Parathyroid adenoma (tissue), 2 donors: Measurements from ENCODE around the gene ASB7.

ENCODE experiments used
- H2AFZ ChIP-seq: fragments of 300-600 bp; sonication (generic); one replicate; pipeline ENCODE4 v1.7.0; 2017; ENCODE audit warnings: antibody characterized with exemption, mild to moderate bottlenecking
- H3K27ac ChIP-seq: fragments of 300-600 bp; sonication (generic); one replicate; pipeline ENCODE4 v1.7.0; 2017
- H3K27me3 ChIP-seq: fragments of 300-600 bp; sonication (generic); one replicate; pipeline ENCODE4 v1.7.0; 2017; ENCODE audit warnings: low read length; ENCODE audit not compliant: control insufficient read depth, insufficient read depth
- H3K36me3 ChIP-seq: fragments of 300-600 bp; sonication (generic); one replicate; pipeline ENCODE4 v1.7.0; 2017; ENCODE audit warnings: low read length; ENCODE audit not compliant: control insufficient read depth, insufficient read depth
- H3K4me1 ChIP-seq: fragments of 300-600 bp; sonication (generic); one replicate; pipeline ENCODE4 v1.7.0; 2017; ENCODE audit warnings: control low read depth
- H3K4me2 ChIP-seq: fragments of 300-600 bp; sonication (generic); one replicate; pipeline ENCODE4 v1.7.0; 2017; ENCODE audit warnings: low read length
- H3K4me3 ChIP-seq: fragments of 300-600 bp; sonication (generic); one replicate; pipeline ENCODE4 v1.7.0; 2017; ENCODE audit warnings: low read depth, low read length
- H3K79me2 ChIP-seq: fragments of 300-600 bp; sonication (generic); one replicate; pipeline ENCODE4 v1.7.0; 2017; ENCODE audit warnings: control low read depth
- H3K9ac ChIP-seq: fragments of 300-600 bp; sonication (generic); one replicate; pipeline ENCODE4 v1.7.0; 2017; ENCODE audit warnings: mild to moderate bottlenecking
- H3K9me3 ChIP-seq: fragments of 300-600 bp; sonication (generic); one replicate; pipeline ENCODE4 v1.7.0; 2017; ENCODE audit warnings: low read length; ENCODE audit not compliant: control insufficient read depth
- TF ChIP-seq, protein P1 (sequence below): fragments of 300-600 bp; sonication (generic); IDR thresholded peaks from one replicate; pipeline ENCODE4 v1.7.0; 2017; ENCODE audit warnings: antibody characterized with exemption, mild to moderate bottlenecking
- donor health status: primary hyperparathyroidism.

ASB7 gene

DNA sequence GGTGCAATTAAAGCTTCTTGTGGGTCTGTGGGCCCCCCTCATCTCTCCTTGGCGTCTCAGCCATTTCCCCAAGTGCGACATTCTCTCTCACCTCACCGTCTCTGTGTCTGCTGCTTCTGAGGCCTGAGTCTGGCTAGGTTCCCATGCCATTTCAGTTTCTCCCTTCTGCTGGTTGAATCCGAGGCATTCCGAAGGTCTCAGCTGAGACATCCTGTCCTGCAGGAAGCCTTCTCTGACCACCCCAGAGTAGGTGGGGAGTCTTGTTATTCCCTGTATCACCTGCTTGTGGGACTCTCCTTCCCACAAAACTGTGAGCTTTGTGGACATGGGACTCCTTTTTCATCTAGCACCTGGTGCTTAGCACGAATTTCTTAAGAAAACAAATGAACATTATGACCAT lies 78.3 kb downstream of the ASB7 start:
- H3K27me3 ChIP-seq, result no peaks in the 10 kb centered on the region
- H3K27ac ChIP-seq, result no peak overlapping the region
- TF ChIP-seq, protein P1, sequence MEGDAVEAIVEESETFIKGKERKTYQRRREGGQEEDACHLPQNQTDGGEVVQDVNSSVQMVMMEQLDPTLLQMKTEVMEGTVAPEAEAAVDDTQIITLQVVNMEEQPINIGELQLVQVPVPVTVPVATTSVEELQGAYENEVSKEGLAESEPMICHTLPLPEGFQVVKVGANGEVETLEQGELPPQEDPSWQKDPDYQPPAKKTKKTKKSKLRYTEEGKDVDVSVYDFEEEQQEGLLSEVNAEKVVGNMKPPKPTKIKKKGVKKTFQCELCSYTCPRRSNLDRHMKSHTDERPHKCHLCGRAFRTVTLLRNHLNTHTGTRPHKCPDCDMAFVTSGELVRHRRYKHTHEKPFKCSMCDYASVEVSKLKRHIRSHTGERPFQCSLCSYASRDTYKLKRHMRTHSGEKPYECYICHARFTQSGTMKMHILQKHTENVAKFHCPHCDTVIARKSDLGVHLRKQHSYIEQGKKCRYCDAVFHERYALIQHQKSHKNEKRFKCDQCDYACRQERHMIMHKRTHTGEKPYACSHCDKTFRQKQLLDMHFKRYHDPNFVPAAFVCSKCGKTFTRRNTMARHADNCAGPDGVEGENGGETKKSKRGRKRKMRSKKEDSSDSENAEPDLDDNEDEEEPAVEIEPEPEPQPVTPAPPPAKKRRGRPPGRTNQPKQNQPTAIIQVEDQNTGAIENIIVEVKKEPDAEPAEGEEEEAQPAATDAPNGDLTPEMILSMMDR, result no peak
- no peaks in the 10 kb centered on the region for H3K9me3 ChIP-seq
- no peak overlapping the region for H3K4me3 ChIP-seq
- no peak overlapping the region for H3K9ac ChIP-seq
- no peaks in the 10 kb centered on the region for H3K4me1 ChIP-seq
- no peaks in the 10 kb centered on the region for H3K36me3 ChIP-seq
- no peak overlapping the region for H2AFZ ChIP-seq
- H3K79me2 ChIP-seq, result no peaks in the 10 kb centered on the region
- H3K4me2 ChIP-seq, result no peak overlapping the region

DNA sequence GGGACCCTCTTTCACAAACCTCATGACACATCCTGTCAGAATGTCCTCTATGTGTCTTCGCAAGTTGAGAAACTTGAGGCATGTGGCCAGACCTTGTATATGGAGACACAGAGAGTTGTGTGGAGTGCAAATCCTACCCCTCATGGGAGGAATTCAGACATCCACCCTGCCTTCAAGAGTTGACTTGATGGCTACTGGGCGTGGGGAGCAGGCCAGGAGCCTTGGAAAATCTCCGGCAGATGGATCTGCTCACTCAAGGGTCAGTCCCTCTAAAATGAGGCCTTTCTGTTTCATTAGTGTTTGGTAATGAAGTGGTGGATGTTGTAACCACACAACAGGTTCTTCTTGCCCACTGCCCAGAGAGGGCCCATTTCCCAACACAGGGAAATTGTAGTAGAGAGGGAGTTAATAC lies 79.0 kb downstream of the ASB7 start:
- TF ChIP-seq, protein P1, result no peak
- no peak overlapping the region for H3K9ac ChIP-seq
- no peaks in the 10 kb centered on the region for H3K79me2 ChIP-seq
- H2AFZ ChIP-seq, result no peak overlapping the region
- no peaks in the 10 kb centered on the region for H3K36me3 ChIP-seq
- no peak overlapping the region for H3K4me2 ChIP-seq
- H3K27me3 ChIP-seq, result no peaks in the 10 kb centered on the region
- no peaks in the 10 kb centered on the region for H3K4me1 ChIP-seq
- H3K27ac ChIP-seq, result no peak overlapping the region
- no peak overlapping the region for H3K4me3 ChIP-seq
- no peaks in the 10 kb centered on the region for H3K9me3 ChIP-seq

DNA sequence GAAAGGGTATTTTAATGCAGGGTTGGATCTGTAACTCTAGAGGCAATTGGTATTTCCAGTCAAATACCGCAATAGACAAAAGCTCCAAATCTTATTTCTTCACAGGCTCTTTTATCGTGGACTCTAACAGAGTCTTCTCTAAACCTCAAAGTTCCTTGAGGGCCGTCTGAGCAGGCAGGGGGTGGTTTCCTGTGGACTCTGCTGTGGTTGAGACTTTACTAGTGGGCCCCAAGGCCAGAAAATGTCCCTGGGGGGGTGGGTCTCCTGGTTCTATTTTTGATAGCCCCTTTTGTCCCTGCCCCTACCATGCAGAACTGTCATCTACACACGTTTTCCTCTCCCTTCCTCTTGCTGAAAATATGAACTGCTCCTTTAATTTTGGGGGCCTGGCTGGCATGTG lies 80.1 kb downstream of the ASB7 start:
- H3K79me2 ChIP-seq, result no peaks in the 10 kb centered on the region
- TF ChIP-seq, protein P1, result no peak
- no peak overlapping the region for H3K4me3 ChIP-seq
- H3K4me2 ChIP-seq, result no peak overlapping the region
- no peak overlapping the region for H3K27ac ChIP-seq
- H3K9me3 ChIP-seq, result no peaks in the 10 kb centered on the region
- H3K27me3 ChIP-seq, result no peaks in the 10 kb centered on the region
- H3K9ac ChIP-seq, result no peak overlapping the region
- no peaks in the 10 kb centered on the region for H3K36me3 ChIP-seq
- H3K4me1 ChIP-seq, result no peaks in the 10 kb centered on the region
- H2AFZ ChIP-seq, result no peak overlapping the region

DNA sequence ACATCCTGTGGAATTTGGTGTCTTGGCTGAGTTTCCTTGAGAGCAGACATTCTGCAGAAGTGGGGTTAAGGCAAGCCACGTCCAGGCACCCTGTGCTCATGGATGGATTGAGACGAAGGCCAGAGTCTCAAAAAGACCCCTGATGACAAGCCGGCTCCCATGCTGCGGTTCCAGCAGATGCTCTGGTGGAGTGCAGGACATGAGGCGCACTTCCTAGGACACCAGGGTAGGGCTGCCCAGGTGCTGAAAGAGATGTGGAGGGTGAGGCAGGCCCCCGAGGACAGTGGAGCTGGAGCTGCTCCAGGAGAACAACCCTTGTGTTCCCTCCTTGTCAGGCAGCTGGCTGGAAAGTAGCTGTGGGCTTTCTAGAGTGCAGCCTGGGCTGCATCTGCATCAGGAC lies 81.0 kb downstream of the ASB7 start:
- no peak overlapping the region for H3K4me3 ChIP-seq
- no peaks in the 10 kb centered on the region for H3K36me3 ChIP-seq
- H3K9me3 ChIP-seq, result no peaks in the 10 kb centered on the region
- H3K27ac ChIP-seq, result no peak overlapping the region
- no peak overlapping the region for H3K4me2 ChIP-seq
- H3K4me1 ChIP-seq, result no peaks in the 10 kb centered on the region
- TF ChIP-seq, protein P1, result no peak
- no peaks in the 10 kb centered on the region for H3K79me2 ChIP-seq
- no peak overlapping the region for H2AFZ ChIP-seq
- no peak overlapping the region for H3K9ac ChIP-seq
- no peaks in the 10 kb centered on the region for H3K27me3 ChIP-seq

DNA sequence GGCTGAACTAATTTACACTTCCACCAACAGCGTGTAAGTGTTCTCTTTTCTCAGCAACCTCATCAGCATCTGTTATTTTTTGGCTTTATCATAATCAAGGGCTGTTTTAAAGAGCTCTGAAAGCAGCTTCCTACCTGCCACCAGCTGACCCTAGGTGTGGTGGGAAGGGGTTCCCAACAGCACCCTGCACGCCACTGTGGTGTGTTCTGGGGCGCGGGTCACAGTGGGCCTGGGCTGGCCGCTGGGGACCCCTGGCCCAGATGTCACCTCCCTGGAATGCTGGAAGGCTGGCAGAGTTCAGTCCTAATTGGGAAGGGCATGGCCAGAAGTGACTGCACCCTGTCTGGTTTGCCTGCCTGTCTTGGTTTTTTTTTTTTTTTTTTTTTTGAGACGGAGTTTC lies 82.2 kb downstream of the ASB7 start:
- no peak overlapping the region for H3K9ac ChIP-seq
- no peaks in the 10 kb centered on the region for H3K27me3 ChIP-seq
- no peaks in the 10 kb centered on the region for H3K79me2 ChIP-seq
- H3K36me3 ChIP-seq, result no peaks in the 10 kb centered on the region
- H3K9me3 ChIP-seq, result no peaks in the 10 kb centered on the region
- H3K27ac ChIP-seq, result no peak overlapping the region
- H3K4me3 ChIP-seq, result no peak overlapping the region
- TF ChIP-seq, protein P1, result no peak
- no peaks in the 10 kb centered on the region for H3K4me1 ChIP-seq
- no peak overlapping the region for H3K4me2 ChIP-seq
- H2AFZ ChIP-seq, result no peak overlapping the region
